Left lung (tissue), 10 donors: ENCODE data around the gene SMTNL2. TPM values are rescaled to one million over a fixed set of nuclear protein-coding genes. Genes with fewer than 3 reads are reported as not detected.
"Not testable (repeated sequence)": the region's sequence is repeated elsewhere in the genome, so short reads cannot be mapped to it uniquely, and the experiment has no call there.

Source experiments
- ATAC-seq: fragments of 200-7000 bp; cut with Tn5 transposase; one replicate; pipeline ENCODE4 v1.9.1; 2020; ENCODE audit warnings: moderate library complexity
- DNase-seq, 4 donors: peaks; one replicate each; pipeline ENCODE4 v3.0.0-alpha.2; 2013 to 2020
- H3K27ac ChIP-seq, 2 donors: fragments of 200-600 bp; sonication (generic) in 1 of 2; one replicate each; pipeline versions ENCODE4 v1.5.0 to v1.8.0; 2020 to 2021
- H3K27me3 ChIP-seq, 2 donors: fragments of 200-600 bp; sonication (generic) in 1 of 2; one replicate each; pipeline versions ENCODE4 v1.5.0 to v1.8.0; 2020 to 2021
- H3K36me3 ChIP-seq, 2 donors: fragments of 200-600 bp; sonication (generic) in 1 of 2; one replicate each; pipeline versions ENCODE4 v1.5.0 to v1.8.0; 2020 to 2021
- H3K4me1 ChIP-seq, 2 donors: fragments of 200-600 bp; one replicate each; pipeline ENCODE4 v1.8.0; 2021
- H3K4me3 ChIP-seq, 2 donors: fragments of 200-600 bp; sonication (generic) in 1 of 2; one replicate each; pipeline versions ENCODE4 v1.5.0 to v1.8.0; 2020 to 2021; ENCODE audit warnings: mild to moderate bottlenecking in 1 of 2
- H3K9me3 ChIP-seq, 2 donors: fragments of 200-600 bp; sonication (generic) in 1 of 2; one replicate each; pipeline versions ENCODE4 v1.5.0 to v1.8.0; 2020 to 2021
- CTCF ChIP-seq, 2 donors: fragments of 200-600 bp; sonication (generic) in 1 of 2; IDR thresholded peaks; one replicate each; pipeline versions ENCODE4 v1.5.0 to v1.8.0; 2021; ENCODE audit warnings: antibody characterized with exemption in 2 of 2
- intact Hi-C, 2 donors: fragments of 100-400 bp; cut with DNase I; formaldehyde crosslinking; loops; one replicate each; pipeline versions ENCODE4 v1.11.2 to v1.14.2; 2022
- polyA plus RNA-seq, 6 donors: library from polyadenylated mRNA; unstranded; fragments of 120-200 nt; gene quantifications; one replicate each; pipeline ENCODE4 v1.2.1, GENCODE V29; 2013; ENCODE audit not compliant: insufficient read length in 6 of 6
- total RNA-seq, 2 donors: library from RNA; stranded (reverse); fragmentation: NEBNext Ultra II Directional; extraction: Animal tissue kit (Norgen Biotek cat#: 25700); gene quantifications; one replicate each; pipeline ENCODE4 v1.2.1, GENCODE V29; 2021
- donor health status: DM: no; HTN: yes; CAD: no.
- donor health status: DM: no; HTN: no; CAD: no.

The SMTNL2 gene
- total and polyA plus RNA-seq, 8 donors, result 5.5 to 25.8 (median 21.2) TPM

- peak in 1 of 4 donors; percentile 59 for DNase-seq
Measured at GRCh38 chr17:4591529-4591928, 7.2 kb downstream of the SMTNL2 start.

GRCh38 chr17:4592240-4593005, 8.1 kb downstream of the SMTNL2 start:
- no peak for DNase-seq
- H3K27ac ChIP-seq, result no peak overlapping the region
- no peak overlapping the region for H3K4me3 ChIP-seq
- H3K36me3 ChIP-seq, result no peaks in the 10 kb centered on the region
- no peak for ATAC-seq
- peaks cover 6 to 7% of the 10 kb centered on the region in 2 donors for H3K4me1 ChIP-seq
- intact Hi-C loops, result no loop called here
- TF ChIP-seq CTCF (IDR thresholded peaks at IDR 0.05), result no peak
- peaks cover 0 to 29% of the 10 kb centered on the region in 2 donors for H3K27me3 ChIP-seq
- no peaks in the 10 kb centered on the region for H3K9me3 ChIP-seq

More at GRCh38 chr17:4591529-4591928, 7.2 kb downstream of the SMTNL2 start:
- no peaks in the 10 kb centered on the region for H3K9me3 ChIP-seq
- peaks cover 0 to 29% of the 10 kb centered on the region in 2 donors for H3K27me3 ChIP-seq
- no peak overlapping the region for H3K27ac ChIP-seq
- ATAC-seq, result peak; percentile 32
- intact Hi-C loops, result no loop called here
- no peak overlapping the region for H3K4me3 ChIP-seq
- no peak for TF ChIP-seq CTCF (IDR thresholded peaks at IDR 0.05)
- H3K4me1 ChIP-seq, result peaks cover 6 to 7% of the 10 kb centered on the region in 2 donors
- H3K36me3 ChIP-seq, result no peaks in the 10 kb centered on the region

- H3K4me1 ChIP-seq, result peaks cover 6 to 7% of the 10 kb centered on the region in 2 donors
- intact Hi-C loops, result no loop called here
- H3K27me3 ChIP-seq, result peaks cover 0 to 23% of the 10 kb centered on the region in 2 donors
- ATAC-seq (no peak), DNase-seq (peak in 1 of 4 donors; percentile 71)
- H3K27ac ChIP-seq, result no peak overlapping the region
- H3K9me3 ChIP-seq, result no peaks in the 10 kb centered on the region
- H3K4me3 ChIP-seq, result no peak overlapping the region
- H3K36me3 ChIP-seq, result no peaks in the 10 kb centered on the region
- no peak for TF ChIP-seq CTCF (IDR thresholded peaks at IDR 0.05)
Measured at GRCh38 chr17:4593021-4593421, 8.7 kb downstream of the SMTNL2 start.

- H3K27me3 ChIP-seq, result peaks cover 0 to 17% of the 10 kb centered on the region in 2 donors
- ATAC-seq (no peak), DNase-seq (no peak)
- TF ChIP-seq CTCF (IDR thresholded peaks at IDR 0.05), result no peak
- no peaks in the 10 kb centered on the region for H3K9me3 ChIP-seq
- intact Hi-C loops, result no loop called here
- H3K36me3 ChIP-seq, result no peaks in the 10 kb centered on the region
- no peak overlapping the region for H3K4me3 ChIP-seq
- H3K27ac ChIP-seq, result no peak overlapping the region
- H3K4me1 ChIP-seq, result peaks cover 6 to 7% of the 10 kb centered on the region in 2 donors
Measured at GRCh38 chr17:4594406-4594805, 10.1 kb downstream of the SMTNL2 start.

GRCh38 chr17:4594931-4595684, 10.8 kb downstream of the SMTNL2 start:
- H3K9me3 ChIP-seq, result no peaks in the 10 kb centered on the region
- DNase-seq (peak in 2 of 4 donors; percentile 70 to 85), ATAC-seq (peak; percentile 67)
- H3K27ac ChIP-seq, result no peak overlapping the region
- intact Hi-C loops, result no loop called here
- H3K36me3 ChIP-seq, result no peaks in the 10 kb centered on the region
- TF ChIP-seq CTCF (IDR thresholded peaks at IDR 0.05), result peak; percentile 26 to 44
- peaks cover 6 to 7% of the 10 kb centered on the region in 2 donors for H3K4me1 ChIP-seq
- H3K27me3 ChIP-seq, result peaks cover 0 to 18% of the 10 kb centered on the region in 2 donors
- H3K4me3 ChIP-seq, result no peak overlapping the region

- H3K9me3 ChIP-seq, intact Hi-C loops, H3K27ac ChIP-seq, H3K4me3 ChIP-seq, ATAC-seq, H3K36me3 ChIP-seq, H3K4me1 ChIP-seq: not testable (repeated sequence)
- DNase-seq, result peak in 1 of 4 donors; percentile 76
- H3K27me3 ChIP-seq, result peaks cover 0 to 18% of the 10 kb centered on the region in 2 donors
Measured at GRCh38 chr17:4595685-4596342, 11.5 kb downstream of the SMTNL2 start.
